Endodermal cell (in vitro differentiated cells): ENCODE results near the gene BCL11A. TPM values are rescaled to one million over a fixed set of nuclear protein-coding genes. Genes with fewer than 3 reads are reported as not detected.

Experiments used
- DNase-seq: peaks from one replicate; pipeline ENCODE4 v3.0.0-alpha.2; 2017
- H3K27ac ChIP-seq: 2 replicates; pipeline ENCODE4 v1.5.1; 2013; ENCODE audit warnings: mild to moderate bottlenecking, low read depth, low read length, moderate library complexity
- H3K27me3 ChIP-seq: 2 replicates; pipeline ENCODE4 v1.6.1; 2013; ENCODE audit warnings: mild to moderate bottlenecking, low read length, moderate library complexity; ENCODE audit not compliant: insufficient read depth, control insufficient read depth, poor library complexity, severe bottlenecking
- H3K36me3 ChIP-seq: 2 replicates; pipeline ENCODE4 v1.7.0; 2013; ENCODE audit warnings: mild to moderate bottlenecking, low read length, moderate library complexity; ENCODE audit not compliant: control insufficient read depth, insufficient read depth
- H3K4me1 ChIP-seq: one replicate; pipeline ENCODE4 v1.7.0; 2013; ENCODE audit warnings: low read length; ENCODE audit not compliant: control insufficient read depth, insufficient read depth
- H3K4me3 ChIP-seq: 2 replicates; pipeline ENCODE4 v1.5.1; 2013; ENCODE audit warnings: mild to moderate bottlenecking, low read length, moderate library complexity
- H3K9ac ChIP-seq: 2 replicates; pipeline ENCODE4 v1.6.1; 2013; ENCODE audit warnings: mild to moderate bottlenecking, low read length, moderate library complexity; ENCODE audit not compliant: poor library complexity, severe bottlenecking; ENCODE audit errors: extremely low read depth
- H3K9me3 ChIP-seq: 2 replicates; pipeline ENCODE4 v1.6.1; 2013; ENCODE audit warnings: mild to moderate bottlenecking, low read length, moderate library complexity; ENCODE audit not compliant: control insufficient read depth
- H3K27ac Mint-ChIP-seq: 2 replicates; pipeline ENCODE4 v1.8.0; 2020; ENCODE audit warnings: mixed read lengths
- H3K27me3 Mint-ChIP-seq: 2 replicates; pipeline ENCODE4 v1.8.0; 2021; ENCODE audit warnings: mild to moderate bottlenecking, mixed read lengths; ENCODE audit not compliant: insufficient read depth
- H3K36me3 Mint-ChIP-seq: 2 replicates; pipeline ENCODE4 v1.8.0; 2020; ENCODE audit warnings: low read depth, mixed read lengths
- H3K4me1 Mint-ChIP-seq: 2 replicates; pipeline ENCODE4 v1.8.0; 2020; ENCODE audit warnings: mixed read lengths
- H3K4me3 Mint-ChIP-seq: 2 replicates; pipeline ENCODE4 v1.8.0; 2020; ENCODE audit warnings: mild to moderate bottlenecking, moderate library complexity, mixed read lengths
- H3K9me3 Mint-ChIP-seq: 2 replicates; pipeline ENCODE4 v1.8.0; 2020; ENCODE audit warnings: mild to moderate bottlenecking, mixed read lengths
- WGBS, 2 experiments: methylation state at CpG; one replicate each; pipeline versions ENCODE4 v1.1.5 to v1.1.7; 2013; ENCODE audit warnings: missing lambda C conversion rate in 2 of 2, mixed read lengths in 1 of 2; ENCODE audit not compliant: insufficient coverage in 1 of 2, insufficient read length in 1 of 2; 5-methylcytosine and 5-hydroxymethylcytosine counted together
- total RNA-seq, 2 donors: library from RNA; stranded (reverse); fragmentation: NEBNext Ultra II Directional in 1 of 2; extraction: Animal tissue kit (Norgen Biotek cat#: 25700) in 1 of 2; gene quantifications; 2 replicates in 1 of 2; 3 replicates in 1 of 2; pipeline ENCODE4 v1.2.1, GENCODE V29; 2021
- TF ChIP-seq, protein P1 (sequence below): fragments of 200-600 bp; sonication (generic); conservative IDR thresholded peaks from 2 replicates; pipeline ENCODE4 v1.5.0; 2021; ENCODE audit warnings: antibody characterized with exemption, mild to moderate bottlenecking

Gene BCL11A
- total RNA-seq, 2 donors from 2014 or later = 14.7 to 16.3 TPM

DNA sequence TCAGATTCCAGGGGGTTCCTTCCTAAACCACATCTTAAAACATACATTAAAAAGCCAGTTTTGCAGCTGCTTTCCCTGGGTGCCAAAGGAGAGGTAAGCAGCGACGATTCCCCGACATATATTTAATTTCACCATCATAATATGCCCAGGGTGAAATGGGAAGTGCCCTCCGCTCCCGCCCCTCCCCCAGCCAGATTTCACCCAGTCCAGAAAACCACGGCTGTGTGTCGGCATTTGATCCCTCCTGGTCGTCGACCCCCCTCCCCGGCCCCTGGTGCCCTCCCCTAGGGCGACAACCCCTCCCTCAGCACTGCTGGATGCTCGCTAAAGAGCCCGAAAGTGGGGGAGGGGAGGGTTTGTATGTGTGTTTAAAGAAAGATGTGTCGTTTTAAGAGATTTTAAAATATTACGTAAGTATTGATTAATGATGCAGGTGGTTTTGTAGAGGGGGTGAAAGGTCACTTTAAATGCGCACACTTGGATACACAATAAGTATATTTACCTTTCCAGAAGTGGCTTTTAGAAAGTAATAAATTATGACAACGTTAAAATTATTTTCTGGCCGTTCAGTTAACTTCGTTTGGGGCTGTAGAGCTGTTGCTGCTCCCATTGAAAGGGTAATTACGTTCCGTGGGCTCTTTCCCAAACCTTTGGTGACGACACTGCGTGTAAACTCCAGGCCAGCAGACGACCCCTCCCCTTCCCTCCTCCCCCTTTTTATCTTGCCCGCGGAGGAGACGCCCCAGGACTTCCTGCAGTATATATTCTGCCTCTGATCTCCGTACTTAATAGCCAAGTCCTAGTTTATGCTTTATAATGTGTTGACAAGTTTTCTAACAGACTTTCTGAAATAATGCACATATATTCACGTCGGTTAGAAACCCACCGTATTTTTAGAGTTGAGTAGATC, 3.4 kb upstream of the BCL11A start:
- DNase-seq = peak; percentile 63
- H3K4me3 ChIP-seq = peak overlapping the region; percentile 86
- 0% methylated on average over 13 to 30 of the region's 31 CpGs for WGBS, 2 experiments
- peak overlapping the region; percentile 83 for H3K4me3 Mint-ChIP-seq
- H3K27ac Mint-ChIP-seq = no peak overlapping the region
- H3K4me1 ChIP-seq = no peaks in the 10 kb centered on the region
- H3K27me3 ChIP-seq = peaks cover 73% of the 10 kb centered on the region
- TF ChIP-seq, protein P1, sequence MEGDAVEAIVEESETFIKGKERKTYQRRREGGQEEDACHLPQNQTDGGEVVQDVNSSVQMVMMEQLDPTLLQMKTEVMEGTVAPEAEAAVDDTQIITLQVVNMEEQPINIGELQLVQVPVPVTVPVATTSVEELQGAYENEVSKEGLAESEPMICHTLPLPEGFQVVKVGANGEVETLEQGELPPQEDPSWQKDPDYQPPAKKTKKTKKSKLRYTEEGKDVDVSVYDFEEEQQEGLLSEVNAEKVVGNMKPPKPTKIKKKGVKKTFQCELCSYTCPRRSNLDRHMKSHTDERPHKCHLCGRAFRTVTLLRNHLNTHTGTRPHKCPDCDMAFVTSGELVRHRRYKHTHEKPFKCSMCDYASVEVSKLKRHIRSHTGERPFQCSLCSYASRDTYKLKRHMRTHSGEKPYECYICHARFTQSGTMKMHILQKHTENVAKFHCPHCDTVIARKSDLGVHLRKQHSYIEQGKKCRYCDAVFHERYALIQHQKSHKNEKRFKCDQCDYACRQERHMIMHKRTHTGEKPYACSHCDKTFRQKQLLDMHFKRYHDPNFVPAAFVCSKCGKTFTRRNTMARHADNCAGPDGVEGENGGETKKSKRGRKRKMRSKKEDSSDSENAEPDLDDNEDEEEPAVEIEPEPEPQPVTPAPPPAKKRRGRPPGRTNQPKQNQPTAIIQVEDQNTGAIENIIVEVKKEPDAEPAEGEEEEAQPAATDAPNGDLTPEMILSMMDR = no peak
- H3K27me3 Mint-ChIP-seq = peaks cover 66% of the 10 kb centered on the region
- H3K27ac ChIP-seq = no peak overlapping the region
- no peaks in the 10 kb centered on the region for H3K36me3 ChIP-seq
- peaks cover 17% of the 10 kb centered on the region for H3K4me1 Mint-ChIP-seq
- H3K9me3 Mint-ChIP-seq = no peaks in the 10 kb centered on the region
- no peaks in the 10 kb centered on the region for H3K9me3 ChIP-seq
- no peaks in the 10 kb centered on the region for H3K36me3 Mint-ChIP-seq
- no peak overlapping the region for H3K9ac ChIP-seq

- Histone ChIP-seq H3K4me3 (peak overlapping the region; percentile 86), H3K36me3 (no peaks in the 10 kb centered on the region), H3K9me3 (no peaks in the 10 kb centered on the region), H3K27ac (no peak overlapping the region), H3K4me1 (no peaks in the 10 kb centered on the region), H3K9ac (no peak overlapping the region), H3K27me3 (peaks cover 67% of the 10 kb centered on the region)
- H3K4me1 Mint-ChIP-seq = peaks cover 17% of the 10 kb centered on the region
- H3K36me3 Mint-ChIP-seq = no peaks in the 10 kb centered on the region
- H3K27me3 Mint-ChIP-seq = peaks cover 62% of the 10 kb centered on the region
- TF ChIP-seq, protein P1 = no peak
- no peaks in the 10 kb centered on the region for H3K9me3 Mint-ChIP-seq
- 1 to 6% methylated on average over 2 to 5 of the region's 5 CpGs for WGBS, 2 experiments
- H3K27ac Mint-ChIP-seq = no peak overlapping the region
- H3K4me3 Mint-ChIP-seq = peak overlapping the region; percentile 83
- no peak for DNase-seq
These were observed 2.7 kb upstream of the BCL11A start for GRCh38 chr2:60556175-60556574.

DNA sequence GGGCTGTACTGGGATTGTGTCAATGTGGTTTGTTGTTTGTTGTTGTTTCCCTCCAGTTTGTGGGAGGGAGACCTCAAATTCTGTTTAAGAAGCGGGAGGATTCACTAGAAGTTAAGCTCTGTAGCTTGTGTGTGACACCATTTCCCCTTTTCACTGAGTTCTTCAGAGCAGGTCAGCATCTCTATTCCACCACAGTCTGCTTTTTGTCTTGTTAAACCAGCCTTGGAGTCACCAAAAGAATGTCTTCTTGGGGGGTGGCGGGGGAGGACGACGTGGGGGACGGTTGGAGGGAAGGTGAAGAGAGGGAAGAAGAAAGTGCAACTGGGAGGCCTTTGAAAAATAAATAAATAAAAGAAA, 2.3 kb upstream of the BCL11A start:
- Histone ChIP-seq H3K4me3 (peak overlapping the region; percentile 86), H3K9me3 (no peaks in the 10 kb centered on the region), H3K9ac (no peak overlapping the region), H3K36me3 (no peaks in the 10 kb centered on the region), H3K4me1 (no peaks in the 10 kb centered on the region), H3K27me3 (peaks cover 64% of the 10 kb centered on the region), H3K27ac (no peak overlapping the region)
- Mint-ChIP-seq H3K9me3 (no peaks in the 10 kb centered on the region), H3K4me1 (peaks cover 17% of the 10 kb centered on the region), H3K27me3 (peaks cover 58% of the 10 kb centered on the region), H3K4me3 (peak overlapping the region; percentile 83), H3K36me3 (no peaks in the 10 kb centered on the region), H3K27ac (no peak overlapping the region)
- 0% methylated on average over 1 to 5 of the region's 5 CpGs for WGBS, 2 experiments
- TF ChIP-seq, protein P1 = no peak
- peak; percentile 78 for DNase-seq
